PFSK-1 (cell line): Measurements from ENCODE around the gene TMEM97.

Experiments used
- FOXP2 ChIP-seq: optimal IDR thresholded peaks from 2 replicates; pipeline ENCODE3; 2011; ENCODE audit warnings: borderline replicate concordance, control low read depth, inconsistent platforms; ENCODE audit not compliant: insufficient read depth; ENCODE audit errors: extremely low read length, extremely low read depth
- POLR2AphosphoS5 ChIP-seq: IDR thresholded peaks from 2 replicates; pipeline ENCODE4 v1.6.1; 2012; ENCODE audit warnings: low read depth, mild to moderate bottlenecking, control low read depth, low read length, moderate library complexity
- REST ChIP-seq, 2 experiments: IDR thresholded peaks; 2 replicates each; pipeline versions ENCODE4 v1.6.1 to v1.8.0; 2011 to 2012; ENCODE audit warnings: low read depth in 2 of 2, low read length in 2 of 2, control low read depth in 1 of 2, inconsistent platforms in 1 of 2, mild to moderate bottlenecking in 1 of 2, moderate library complexity in 1 of 2; ENCODE audit not compliant: insufficient read depth in 1 of 2
- SIN3A ChIP-seq: IDR thresholded peaks from 2 replicates; pipeline ENCODE4 v1.6.1; 2012; ENCODE audit warnings: mild to moderate bottlenecking, low read length, moderate library complexity, borderline replicate concordance; ENCODE audit not compliant: insufficient read depth
- TAF1 ChIP-seq: IDR thresholded peaks from 2 replicates; pipeline ENCODE4 v1.6.1; 2012; ENCODE audit warnings: low read length, control low read depth, borderline replicate concordance; ENCODE audit not compliant: insufficient read depth

The TMEM97 gene

GRCh38 chr17:28372203-28372944, 53.4 kb downstream of the TMEM97 start:
- TF ChIP-seq REST (IDR thresholded peaks at IDR 0.05; ENCODE audit: insufficient read depth in 1 of 2, low read depth in 2 of 2, low read length in 2 of 2) = peak in 1 of 2 experiments; percentile 13; a peak in 1 of 4 replicates
- TF ChIP-seq TAF1 = no peak

- TF ChIP-seq FOXP2 (no peak), REST (IDR thresholded peaks at IDR 0.05; ENCODE audit: insufficient read depth in 1 of 2, low read depth in 2 of 2, low read length in 2 of 2) (no peak; a peak in 1 of 4 replicates), SIN3A (no peak), POLR2AphosphoS5 (no peak), TAF1 (no peak)
Measured at GRCh38 chr17:28372945-28373274, 53.9 kb downstream of the TMEM97 start.
